Natural killer cell (primary cell): Measurements from ENCODE around the gene IGSF8. TPM values are rescaled to one million over a fixed set of nuclear protein-coding genes. Genes with fewer than 3 reads are reported as not detected.

Source experiments
- ATAC-seq, 3 donors: fragments of 150-1000 bp in 2 of 3; fragments of 200-7000 bp in 1 of 3; cut with Tn5 transposase; 1 replicate in 1 of 3; 2 replicates in 2 of 3; pipeline ENCODE4 v1.10.0; 2021; ENCODE audit warnings: mild to moderate bottlenecking in 2 of 3, moderate library complexity in 2 of 3
- DNase-seq, 2 donors: peaks; one replicate each; pipeline versions ENCODE4 v3.0.0 to v3.0.0-alpha.2; 2013 to 2021; ENCODE audit warnings: mixed read lengths in 1 of 2
- H3K27ac ChIP-seq: one replicate; pipeline ENCODE4 v1.5.1; 2013; ENCODE audit warnings: mild to moderate bottlenecking, low read length
- H3K27me3 ChIP-seq: one replicate; pipeline ENCODE4 v1.6.1; 2013; ENCODE audit warnings: low read length; ENCODE audit not compliant: control insufficient read depth, insufficient read depth
- H3K36me3 ChIP-seq: one replicate; pipeline ENCODE4 v1.6.1; 2013; ENCODE audit warnings: low read length; ENCODE audit not compliant: control insufficient read depth, insufficient read depth
- H3K4me1 ChIP-seq: one replicate; pipeline ENCODE4 v1.6.1; 2013; ENCODE audit warnings: low read length; ENCODE audit not compliant: control insufficient read depth, insufficient read depth
- H3K4me3 ChIP-seq: one replicate; pipeline ENCODE4 v1.5.1; 2013; ENCODE audit warnings: low read length
- H3K9me3 ChIP-seq: one replicate; pipeline ENCODE4 v1.6.1; 2013; ENCODE audit warnings: low read length; ENCODE audit not compliant: control insufficient read depth, insufficient read depth
- H3K27ac Mint-ChIP-seq, 2 donors: one replicate each; pipeline ENCODE4 v1.8.0; 2022; ENCODE audit warnings: mild to moderate bottlenecking in 2 of 2, mixed read lengths in 2 of 2, moderate library complexity in 1 of 2
- H3K27me3 Mint-ChIP-seq, 2 donors: one replicate each; pipeline ENCODE4 v1.8.0; 2022; ENCODE audit warnings: low read depth in 2 of 2, mixed read lengths in 2 of 2
- H3K36me3 Mint-ChIP-seq: one replicate; pipeline ENCODE4 v1.8.0; 2022; ENCODE audit warnings: mixed read lengths
- H3K4me1 Mint-ChIP-seq, 2 donors: one replicate each; pipeline ENCODE4 v1.8.0; 2022; ENCODE audit warnings: mixed read lengths in 2 of 2
- H3K4me3 Mint-ChIP-seq: one replicate; pipeline ENCODE4 v1.8.0; 2022; ENCODE audit warnings: mild to moderate bottlenecking, moderate library complexity, mixed read lengths
- H3K9me3 Mint-ChIP-seq, 2 donors: one replicate each; pipeline ENCODE4 v1.8.0; 2022; ENCODE audit warnings: mixed read lengths in 2 of 2
- WGBS: methylation state at CpG from one replicate; pipeline ENCODE4 v1.1.7; 2013; ENCODE audit warnings: missing lambda C conversion rate; ENCODE audit not compliant: insufficient coverage; 5-methylcytosine and 5-hydroxymethylcytosine counted together
- intact Hi-C: fragments of 100-400 bp; cut with micrococcal nuclease; formaldehyde crosslinking; loops from one replicate; pipeline ENCODE4 v1.14.2; 2022
- total RNA-seq, 4 donors: library from RNA; stranded (reverse); fragments of 120-200 nt in 1 of 4; gene quantifications; one replicate each; pipeline versions ENCODE4 v1.2.3 to v1.2.4, GENCODE V29; 2013 to 2022
- TF ChIP-seq, protein P1 (sequence below): fragments of 200-600 bp; IDR thresholded peaks from one replicate; pipeline ENCODE4 v1.8.0; 2022; ENCODE audit warnings: antibody characterized with exemption

Gene IGSF8
- total RNA-seq, 3 donors from 2014 or later (not counting 1 experiment from before 2014, with no cell fraction given): 26.3 to 35.3 (median 32.1) TPM

DNA sequence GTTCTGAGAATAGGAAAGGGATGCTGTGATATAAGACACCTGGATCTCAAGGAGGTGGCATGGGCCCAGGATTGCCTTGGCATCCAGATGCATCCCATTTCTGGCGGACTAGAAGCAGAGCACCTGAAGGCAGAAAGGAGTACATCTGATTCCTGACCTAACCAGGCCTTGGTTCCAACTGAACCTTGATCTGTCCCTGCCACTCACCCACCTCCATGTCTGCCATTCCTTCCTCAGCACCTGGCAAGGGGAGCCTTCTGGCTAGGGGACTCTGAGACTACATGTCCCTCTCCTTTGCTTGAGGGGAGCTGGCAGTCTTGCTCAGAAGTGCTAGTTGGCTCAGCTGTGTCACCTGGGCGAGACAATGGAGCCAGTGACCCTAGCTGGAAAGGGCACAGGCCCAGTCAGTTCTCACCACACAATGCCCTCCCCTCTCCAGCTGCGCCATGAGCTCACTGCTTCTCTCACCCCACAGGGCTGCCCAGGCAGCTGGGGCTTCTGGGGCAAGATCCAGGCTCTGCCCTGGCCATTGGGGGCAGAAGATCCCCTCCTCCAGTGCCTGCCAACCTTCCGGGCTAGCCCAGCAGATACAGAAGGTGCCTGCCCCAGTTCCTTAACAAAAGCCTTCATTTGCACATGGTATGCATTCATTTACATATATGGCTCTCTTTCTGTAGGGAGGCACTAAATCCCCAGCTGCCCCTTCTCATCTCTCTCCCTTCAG, 2.9 kb downstream of the IGSF8 start:
- Mint-ChIP-seq H3K9me3 (no peaks in the 10 kb centered on the region), H3K4me3 (peak overlapping the region; percentile 40), H3K36me3 (no peaks in the 10 kb centered on the region), H3K27ac (peak overlapping the region in 1 of 2 donors; percentile 12), H3K27me3 (no peaks in the 10 kb centered on the region), H3K4me1 (peaks cover 18 to 41% of the 10 kb centered on the region in 2 donors)
- 95% methylated on average over 4 of the region's 4 CpGs for WGBS
- Histone ChIP-seq H3K9me3 (no peaks in the 10 kb centered on the region), H3K27me3 (no peaks in the 10 kb centered on the region), H3K4me1 (peaks cover 26% of the 10 kb centered on the region), H3K4me3 (no peak overlapping the region), H3K27ac (no peak overlapping the region), H3K36me3 (peaks cover 34% of the 10 kb centered on the region)
- intact Hi-C loops: no loop called here
- TF ChIP-seq, protein P1, sequence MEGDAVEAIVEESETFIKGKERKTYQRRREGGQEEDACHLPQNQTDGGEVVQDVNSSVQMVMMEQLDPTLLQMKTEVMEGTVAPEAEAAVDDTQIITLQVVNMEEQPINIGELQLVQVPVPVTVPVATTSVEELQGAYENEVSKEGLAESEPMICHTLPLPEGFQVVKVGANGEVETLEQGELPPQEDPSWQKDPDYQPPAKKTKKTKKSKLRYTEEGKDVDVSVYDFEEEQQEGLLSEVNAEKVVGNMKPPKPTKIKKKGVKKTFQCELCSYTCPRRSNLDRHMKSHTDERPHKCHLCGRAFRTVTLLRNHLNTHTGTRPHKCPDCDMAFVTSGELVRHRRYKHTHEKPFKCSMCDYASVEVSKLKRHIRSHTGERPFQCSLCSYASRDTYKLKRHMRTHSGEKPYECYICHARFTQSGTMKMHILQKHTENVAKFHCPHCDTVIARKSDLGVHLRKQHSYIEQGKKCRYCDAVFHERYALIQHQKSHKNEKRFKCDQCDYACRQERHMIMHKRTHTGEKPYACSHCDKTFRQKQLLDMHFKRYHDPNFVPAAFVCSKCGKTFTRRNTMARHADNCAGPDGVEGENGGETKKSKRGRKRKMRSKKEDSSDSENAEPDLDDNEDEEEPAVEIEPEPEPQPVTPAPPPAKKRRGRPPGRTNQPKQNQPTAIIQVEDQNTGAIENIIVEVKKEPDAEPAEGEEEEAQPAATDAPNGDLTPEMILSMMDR: no peak
- ATAC-seq: no peak
- no peak for DNase-seq

DNA sequence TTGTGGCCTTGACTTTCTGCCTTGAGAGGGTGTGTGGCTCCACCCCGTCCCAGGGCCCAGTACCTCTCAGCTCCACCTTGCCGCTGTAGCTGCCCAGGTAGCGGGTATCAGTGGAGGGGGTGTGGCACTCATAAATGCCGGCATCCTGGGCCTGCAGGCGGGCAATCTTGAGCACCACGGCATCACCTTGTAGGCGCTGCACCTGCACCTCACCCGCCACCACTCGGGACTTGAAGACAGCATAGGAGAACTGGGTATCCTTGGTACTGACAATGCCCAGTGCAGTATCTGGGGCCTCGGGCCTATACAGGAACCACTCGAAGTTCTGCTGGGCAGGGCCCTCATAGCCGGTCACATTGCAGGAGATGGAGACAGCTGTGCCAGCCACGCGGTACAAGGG, 3.6 kb downstream of the IGSF8 start:
- no peaks in the 10 kb centered on the region for H3K9me3 ChIP-seq
- peaks cover 38% of the 10 kb centered on the region for H3K36me3 ChIP-seq
- no peak for DNase-seq
- no peak for ATAC-seq
- intact Hi-C loops: no loop called here
- Mint-ChIP-seq H3K4me1 (peaks cover 18 to 41% of the 10 kb centered on the region in 2 donors), H3K36me3 (no peaks in the 10 kb centered on the region), H3K9me3 (no peaks in the 10 kb centered on the region), H3K27ac (no peak overlapping the region), H3K27me3 (no peaks in the 10 kb centered on the region), H3K4me3 (no peak overlapping the region)
- H3K27me3 ChIP-seq: no peaks in the 10 kb centered on the region
- TF ChIP-seq, protein P1: no peak
- WGBS: 96% methylated on average over 14 of the region's 14 CpGs
- peaks cover 26% of the 10 kb centered on the region for H3K4me1 ChIP-seq
- no peak overlapping the region for H3K4me3 ChIP-seq
- no peak overlapping the region for H3K27ac ChIP-seq

DNA sequence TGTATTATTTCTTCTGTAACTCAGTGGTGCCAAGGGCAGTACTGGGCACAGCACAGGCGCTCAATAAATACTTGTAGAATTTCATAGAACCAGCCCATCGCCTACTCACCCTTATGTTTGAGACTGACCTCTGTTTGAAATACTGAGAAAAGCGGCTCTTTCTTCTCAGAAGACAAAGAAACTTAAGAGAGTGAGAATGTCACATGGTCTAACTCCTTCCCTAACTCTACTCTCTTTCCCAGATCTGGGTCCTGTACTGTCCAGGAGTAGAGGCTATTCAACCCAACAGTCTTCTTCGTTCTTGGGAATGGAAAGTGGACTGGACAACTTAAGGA, 4.2 kb downstream of the IGSF8 start:
- DNase-seq: no peak
- H3K36me3 ChIP-seq: peaks cover 38% of the 10 kb centered on the region
- WGBS: 100% methylated on average over 4 of the region's 4 CpGs
- no peaks in the 10 kb centered on the region for H3K27me3 ChIP-seq
- no peak overlapping the region for H3K27ac ChIP-seq
- intact Hi-C loops: no loop called here
- no peaks in the 10 kb centered on the region for H3K27me3 Mint-ChIP-seq
- no peak for ATAC-seq
- TF ChIP-seq, protein P1: no peak
- H3K36me3 Mint-ChIP-seq: no peaks in the 10 kb centered on the region
- no peak overlapping the region for H3K27ac Mint-ChIP-seq
- no peak overlapping the region for H3K4me3 Mint-ChIP-seq
- no peaks in the 10 kb centered on the region for H3K9me3 Mint-ChIP-seq
- peaks cover 13 to 35% of the 10 kb centered on the region in 2 donors for H3K4me1 Mint-ChIP-seq
- no peak overlapping the region for H3K4me3 ChIP-seq
- no peaks in the 10 kb centered on the region for H3K9me3 ChIP-seq
- peaks cover 24% of the 10 kb centered on the region for H3K4me1 ChIP-seq
